HG02610 (cell line): ENCODE results near the gene ALDH1A2.

Experiments
- ATAC-seq: cut with Tn5 transposase; IDR thresholded peaks from one replicate; pipeline ENCODE4 v1.9.1; 2021; ENCODE audit warnings: mild to moderate bottlenecking, moderate library complexity; ENCODE audit not compliant: unreplicated experiment

Gene ALDH1A2

DNA sequence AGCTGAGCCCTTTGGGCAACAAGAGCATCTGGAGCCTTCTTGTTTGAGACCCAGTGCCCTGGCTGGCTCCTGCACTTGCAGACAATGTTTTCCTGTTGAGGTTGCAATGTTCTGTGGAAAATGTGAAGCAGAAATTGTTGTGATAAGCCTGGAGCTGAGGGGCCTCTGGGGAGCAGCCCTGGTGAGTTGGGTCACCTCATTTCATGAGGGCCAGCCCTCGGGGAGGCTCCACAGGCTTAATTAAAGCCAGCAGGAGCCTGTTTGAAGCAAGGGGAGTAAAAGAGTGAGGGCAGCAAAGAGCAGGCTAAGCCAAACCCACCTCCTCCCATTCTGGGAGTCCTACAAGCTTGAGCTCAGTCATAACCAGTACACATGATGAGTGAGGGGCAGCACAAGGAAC, 154.3 kb downstream of the ALDH1A2 start:
- no peak for ATAC-seq

DNA sequence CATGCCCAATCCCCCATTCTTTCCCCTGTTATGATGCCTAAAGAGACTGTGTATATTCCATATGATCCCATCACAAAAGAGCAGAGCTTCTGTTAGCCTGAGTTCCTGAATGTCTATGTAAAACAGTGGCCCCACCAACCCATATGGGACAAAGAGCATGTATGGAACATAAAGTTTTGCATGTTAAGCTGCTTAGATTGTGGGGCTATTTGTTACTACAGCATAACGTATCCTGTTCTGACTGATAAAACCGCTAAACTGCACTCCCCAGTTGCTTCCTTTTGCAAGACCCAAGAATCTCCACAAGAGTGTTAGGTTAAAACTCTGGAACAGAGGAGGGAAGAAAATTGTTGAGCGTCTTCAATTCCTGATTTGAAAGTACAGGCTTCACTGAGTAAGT, 154.8 kb downstream of the ALDH1A2 start:
- ATAC-seq, result no peak

GRCh38 chr15:57909388-57909787, 156.1 kb downstream of the ALDH1A2 start:
- ATAC-seq, result no peak

GRCh38 chr15:57903626-57904025, 161.9 kb downstream of the ALDH1A2 start:
- no peak for ATAC-seq
